SW480 (cell line): Measurements from ENCODE around the gene PCDH9.
"Not testable (repeated sequence)": the region's sequence is repeated elsewhere in the genome, so short reads cannot be mapped to it uniquely, and the experiment has no call there.

Experiments
- DNase-seq: peaks from one replicate; pipeline ENCODE4 v3.0.0-alpha.2; 2016; ENCODE audit warnings: low spot score

The PCDH9 gene

DNA sequence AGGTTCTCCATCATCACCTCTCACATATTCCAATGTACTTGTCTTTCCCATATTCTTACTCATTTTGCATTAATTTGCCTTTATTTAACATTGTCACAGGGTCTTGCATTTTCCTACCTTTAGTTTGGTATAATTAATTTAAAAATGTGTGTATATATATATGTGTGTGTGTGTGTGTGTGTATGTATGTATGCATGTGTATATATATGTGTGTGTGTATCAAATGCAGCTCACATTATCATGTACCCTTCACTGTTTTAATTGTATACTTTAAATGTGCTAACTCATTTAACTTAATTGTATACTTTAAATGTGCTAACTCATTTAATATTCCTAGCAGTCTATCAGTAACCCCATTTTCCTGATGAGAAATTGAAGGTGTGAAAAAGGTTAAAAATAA lies 104.5 kb downstream of the PCDH9 start:
- no peak for DNase-seq

DNA sequence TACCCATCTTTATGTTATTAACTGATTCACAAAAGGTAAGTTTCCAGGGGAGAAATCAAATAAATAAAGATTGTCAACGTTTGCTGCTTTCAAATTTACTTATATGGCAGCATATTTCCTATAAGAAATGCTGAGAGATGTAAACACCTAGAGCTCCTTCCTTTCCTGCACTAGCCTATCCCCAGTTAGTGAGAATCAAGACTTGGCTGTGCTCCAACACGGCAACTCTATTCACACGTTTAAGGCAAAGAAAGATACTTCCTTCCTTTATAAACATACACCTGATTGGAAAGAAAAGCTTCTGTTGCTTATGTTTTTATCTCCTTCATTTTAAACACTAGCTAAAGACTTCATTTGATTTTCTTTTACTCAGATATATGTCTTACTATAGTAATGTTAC lies 107.0 kb downstream of the PCDH9 start:
- DNase-seq, result no peak

DNA sequence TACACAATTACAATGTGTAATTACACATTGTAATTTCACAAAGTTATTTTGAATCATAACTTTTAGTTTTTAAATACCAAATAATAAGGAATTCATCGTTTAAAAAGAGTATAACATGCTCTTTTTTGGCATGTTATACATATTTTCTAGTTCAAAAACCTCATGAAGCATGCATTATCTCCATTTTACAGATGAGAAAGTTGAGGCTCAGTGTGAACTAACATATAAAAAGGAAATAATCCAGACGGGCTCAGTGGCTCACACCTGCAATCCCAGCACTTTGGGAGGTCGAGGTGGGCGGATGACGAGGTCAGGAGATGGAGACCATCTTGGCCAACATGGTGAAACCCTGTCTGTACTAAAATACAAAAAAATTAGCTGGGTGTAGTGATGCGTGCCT lies 107.9 kb downstream of the PCDH9 start:
- no peak for DNase-seq

DNA sequence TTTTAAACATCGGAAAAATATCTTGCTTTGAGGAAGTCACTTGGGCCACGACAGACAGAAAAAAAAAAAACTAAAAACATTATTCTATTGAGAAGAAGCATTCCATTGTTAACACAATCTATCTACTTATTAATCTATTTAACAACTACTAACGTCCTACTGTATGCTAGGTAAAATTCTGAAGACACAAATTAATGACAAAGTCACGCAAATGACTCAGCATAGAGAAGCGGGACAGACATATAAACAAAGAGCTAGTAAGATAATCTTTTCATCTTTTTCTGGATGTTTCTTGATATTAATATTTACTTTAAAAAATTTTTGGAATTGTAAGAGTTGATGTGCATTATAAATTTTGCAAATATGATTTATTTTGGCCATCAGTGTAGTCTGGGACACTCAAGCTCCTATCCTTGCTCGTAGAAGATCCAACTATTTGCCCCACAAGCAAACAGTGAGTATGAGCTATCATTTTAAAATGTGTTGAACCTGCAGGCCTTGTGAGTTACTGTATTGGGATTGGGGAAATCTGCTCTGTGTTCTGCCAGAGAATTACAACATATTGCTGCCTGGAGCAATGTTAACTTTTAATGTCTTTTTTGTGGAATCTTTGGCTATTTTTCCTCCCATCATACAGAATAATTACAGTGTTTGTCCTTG lies 109.1 kb downstream of the PCDH9 start:
- no peak for DNase-seq

DNA sequence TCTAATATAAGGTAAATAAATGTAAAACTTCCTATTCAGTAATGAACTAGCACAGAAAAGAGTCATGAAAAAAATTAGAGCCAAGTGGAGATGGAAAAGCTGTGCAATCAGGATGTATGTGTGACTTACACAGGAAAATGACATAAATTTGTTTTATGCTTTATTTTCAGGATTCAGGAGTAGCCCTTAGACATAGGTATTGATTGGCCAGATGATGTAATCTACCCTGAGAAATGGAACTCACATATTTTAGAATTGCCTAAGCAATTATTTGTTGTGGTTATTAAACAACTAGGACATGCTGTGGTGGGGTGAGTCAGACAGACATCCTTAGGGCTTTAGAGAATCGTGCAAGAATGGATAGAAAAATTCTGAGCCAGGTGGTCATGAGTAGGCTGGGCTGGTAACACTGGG lies 110.6 kb downstream of the PCDH9 start:
- peak; percentile 46 for DNase-seq

DNA sequence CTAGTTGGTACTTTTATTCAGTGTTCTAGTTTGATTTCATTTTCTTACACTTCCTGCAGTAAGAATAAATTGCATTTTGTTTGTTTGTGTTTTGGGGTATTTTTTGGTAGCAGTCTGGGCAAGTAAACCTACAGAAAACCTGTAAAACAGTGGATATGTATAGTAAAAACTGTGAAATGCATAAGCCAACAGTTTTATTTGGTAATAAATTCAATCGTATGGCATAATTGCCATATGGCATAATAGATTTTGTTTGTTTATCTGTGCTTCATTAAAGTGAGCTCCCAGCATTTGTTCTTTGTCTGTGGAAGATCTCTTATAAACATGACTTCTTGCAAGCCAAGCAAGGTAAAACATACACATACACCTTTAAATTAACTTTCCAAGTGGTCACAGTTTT lies 111.9 kb downstream of the PCDH9 start:
- no peak for DNase-seq

DNA sequence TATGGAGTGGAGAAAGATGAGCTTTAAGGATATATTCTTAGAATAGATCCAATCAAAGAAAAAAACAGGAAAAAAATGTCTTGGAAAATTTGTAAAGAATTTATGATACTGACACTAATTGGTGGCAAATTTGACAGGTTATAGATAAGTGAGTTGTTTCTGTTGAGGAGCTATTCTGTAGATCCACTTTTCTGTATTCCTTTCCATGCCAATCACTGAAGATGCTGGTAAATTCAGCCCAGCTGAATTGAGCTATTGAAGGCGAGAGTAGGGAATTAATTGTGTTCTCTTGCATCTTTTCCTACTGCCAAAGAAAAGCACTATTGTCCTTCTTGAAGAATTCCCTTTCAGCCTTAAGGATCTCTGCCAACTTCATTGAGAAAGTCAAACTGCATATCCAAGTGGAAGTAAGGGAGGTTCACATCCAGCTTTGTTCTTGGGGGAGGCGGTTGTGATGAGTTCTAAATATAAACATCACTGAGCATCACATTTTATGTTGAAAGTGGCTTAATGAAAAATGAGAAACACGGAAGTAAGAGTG lies 113.1 kb downstream of the PCDH9 start:
- DNase-seq, result no peak

DNA sequence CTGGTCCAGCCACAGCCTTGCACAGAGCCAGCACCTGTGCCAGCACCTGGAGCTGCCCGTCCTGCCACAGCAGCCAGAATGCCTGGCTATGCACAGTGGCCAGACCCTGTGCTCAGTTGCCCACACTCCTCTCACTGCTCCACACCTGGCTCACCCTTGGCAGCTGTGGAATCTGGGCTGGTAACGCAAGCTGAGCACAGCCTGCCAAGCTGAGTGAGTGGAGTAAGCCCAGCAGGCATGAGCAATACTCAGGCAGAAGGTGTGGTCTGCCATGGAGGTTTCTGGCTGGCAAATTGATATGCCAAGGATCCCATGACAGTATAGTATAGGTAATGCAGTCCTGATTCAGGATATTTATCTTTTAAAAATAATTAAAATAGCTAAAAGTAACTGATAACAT lies 122.2 kb downstream of the PCDH9 start:
- no peak for DNase-seq

DNA sequence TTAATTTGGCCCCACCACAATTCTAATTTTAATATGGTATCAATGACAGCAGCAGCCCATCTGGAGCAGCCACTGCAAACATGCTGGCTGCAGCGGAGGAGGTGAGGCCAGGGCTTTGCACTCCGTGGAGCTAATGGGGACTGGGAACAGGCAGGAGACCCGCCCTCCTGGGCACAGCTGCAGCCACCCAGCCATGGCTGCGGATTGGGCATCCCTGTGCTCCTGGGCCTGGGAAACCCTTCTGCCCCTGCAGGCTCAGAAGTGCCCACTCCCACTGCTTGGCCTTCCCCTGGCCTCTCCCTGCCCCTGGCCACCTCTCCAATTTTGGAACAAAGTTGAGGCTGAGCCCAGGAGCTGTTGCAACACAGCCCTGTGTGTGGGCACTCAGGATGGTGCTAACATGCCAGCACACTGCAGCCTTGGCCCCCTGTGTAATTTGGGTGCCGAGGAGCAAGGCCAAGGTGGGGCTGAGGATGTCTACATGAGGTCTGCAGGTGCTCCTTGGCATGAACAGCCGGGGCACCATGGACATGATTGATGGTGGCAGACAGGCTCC lies 123.6 kb downstream of the PCDH9 start:
- DNase-seq, result no peak

DNA sequence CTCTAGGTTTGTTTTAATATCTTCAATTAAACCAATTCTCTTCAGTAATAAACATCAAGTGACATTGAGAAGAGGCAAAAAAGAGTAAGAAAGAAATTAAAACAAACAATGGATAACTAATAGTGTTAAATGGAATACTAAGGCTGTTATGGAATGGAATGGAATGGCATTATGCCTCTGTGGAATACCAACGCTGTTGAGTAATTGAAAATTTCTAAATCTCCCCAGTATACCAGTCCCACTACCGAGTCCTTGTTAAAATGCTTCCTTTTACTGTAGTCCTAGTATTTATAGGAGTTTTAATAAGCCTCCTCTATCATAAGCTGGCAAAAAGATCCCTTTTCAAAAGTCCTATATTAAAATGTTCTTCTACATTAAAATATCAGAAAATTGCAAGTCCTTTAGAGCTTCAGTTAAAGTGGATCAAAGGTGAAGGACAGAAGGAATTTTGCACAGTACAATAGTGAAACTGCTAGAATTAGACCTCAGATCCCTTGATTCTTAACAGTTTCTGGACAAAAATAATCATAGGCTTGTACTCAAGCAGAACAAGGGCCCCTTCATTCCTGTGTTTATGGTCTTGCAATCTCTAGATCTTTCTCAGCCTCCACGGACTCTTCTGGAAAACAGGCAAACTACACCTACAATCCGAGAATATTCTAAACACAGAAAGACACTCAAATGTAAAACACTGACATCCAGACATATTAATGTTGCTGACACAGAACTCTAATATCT lies 128.2 kb downstream of the PCDH9 start:
- no peak for DNase-seq

DNA sequence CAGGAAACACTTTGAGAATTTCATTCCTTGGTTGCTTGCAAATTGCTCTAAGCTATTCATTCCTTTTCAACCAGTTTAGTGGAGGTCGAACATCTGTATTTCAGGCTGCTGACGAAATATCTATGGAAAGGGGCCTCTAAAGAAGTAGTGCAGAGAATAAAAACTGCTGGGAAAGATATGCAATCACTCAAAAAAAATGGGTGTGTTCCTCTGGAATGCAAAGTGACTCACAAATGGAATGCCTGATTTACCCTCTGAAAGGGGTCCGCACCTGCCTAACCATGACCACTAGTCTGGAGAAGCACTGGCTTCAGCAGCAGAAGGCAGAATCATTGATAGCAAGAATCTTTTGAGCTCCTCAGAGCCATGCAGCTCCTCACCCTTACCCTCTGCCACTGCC lies 129.4 kb downstream of the PCDH9 start:
- DNase-seq, result peak; percentile 49

DNA sequence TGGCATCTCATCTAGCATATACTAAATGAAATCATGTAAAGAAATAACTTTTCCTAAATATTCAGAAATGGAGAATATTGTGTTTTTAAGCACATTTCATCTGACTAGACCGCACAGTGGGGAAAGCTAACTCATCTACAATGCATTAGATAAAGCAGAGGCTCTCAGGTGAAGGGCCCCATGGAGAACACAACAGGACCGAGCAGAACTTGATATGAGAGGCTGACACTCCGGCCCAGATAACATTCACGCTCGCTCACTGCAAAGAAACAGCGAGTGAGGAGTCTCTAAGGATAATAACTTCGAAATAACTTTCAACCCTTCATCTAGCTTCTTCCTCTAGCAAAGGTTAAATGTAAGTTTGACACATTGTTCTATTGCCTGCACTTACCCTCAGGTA lies 130.6 kb downstream of the PCDH9 start:
- no peak for DNase-seq

DNA sequence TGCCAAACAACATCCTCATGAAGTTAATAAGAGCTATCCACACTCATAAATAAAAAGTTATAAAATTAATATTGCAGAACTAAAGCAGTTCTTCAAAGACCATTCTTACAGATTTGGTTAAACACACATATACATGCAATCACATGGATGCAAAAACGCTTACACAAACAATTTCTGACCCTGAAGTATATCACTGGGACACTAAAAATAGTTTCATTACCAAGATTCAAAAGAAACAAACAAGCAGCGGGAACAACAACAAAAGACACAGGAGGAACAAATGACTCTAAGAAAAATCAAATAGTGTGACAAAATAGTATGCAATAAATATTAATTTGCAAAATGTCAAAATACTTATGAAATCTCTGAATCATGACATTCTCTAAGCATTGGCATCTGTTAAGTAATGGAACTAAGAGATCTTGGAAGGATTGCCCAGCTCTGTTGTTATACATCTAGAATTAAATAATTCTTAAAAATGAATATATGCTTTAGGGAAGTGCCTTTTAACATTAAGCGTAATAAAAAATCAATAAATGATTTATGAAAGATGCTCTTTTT lies 132.2 kb downstream of the PCDH9 start:
- no peak for DNase-seq

DNA sequence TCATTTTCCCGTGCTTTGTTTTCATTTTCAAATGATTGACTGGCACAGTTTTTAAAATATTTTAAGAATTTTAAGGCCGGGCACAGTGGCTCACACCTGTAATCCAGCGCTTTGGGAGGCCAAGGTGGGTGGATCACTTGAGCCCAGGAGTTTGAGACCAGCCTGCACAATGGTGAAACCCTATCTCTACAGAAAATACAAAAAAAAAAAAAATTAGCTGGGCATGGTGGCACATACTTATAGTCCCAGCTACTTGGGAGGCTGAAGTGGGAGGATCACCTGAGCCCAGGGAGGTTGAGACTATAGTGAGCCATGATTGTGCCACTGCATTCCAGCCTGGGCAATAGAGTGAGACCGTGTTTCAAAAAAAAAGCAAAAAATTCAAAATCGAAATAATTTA lies 133.2 kb downstream of the PCDH9 start:
- DNase-seq, result not testable (repeated sequence)

DNA sequence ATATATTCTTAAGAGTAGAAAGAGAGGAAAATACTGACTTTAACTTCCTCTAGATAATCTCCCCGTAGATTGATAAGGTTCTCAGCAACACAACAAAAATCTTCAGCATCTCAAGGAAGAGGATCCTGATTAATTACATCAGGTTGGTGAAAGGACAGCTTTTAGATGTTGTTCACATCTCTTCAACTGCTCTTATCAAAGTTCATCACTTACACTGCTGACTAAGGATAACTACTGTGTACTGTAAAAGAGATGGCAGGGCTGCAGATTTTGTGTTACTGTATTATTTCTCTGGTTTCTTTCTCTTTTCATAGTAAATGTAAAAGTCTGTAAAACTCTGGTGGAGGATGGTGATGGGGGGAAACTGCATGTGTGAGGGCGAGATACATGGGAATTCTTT lies 133.7 kb downstream of the PCDH9 start:
- DNase-seq, result no peak

DNA sequence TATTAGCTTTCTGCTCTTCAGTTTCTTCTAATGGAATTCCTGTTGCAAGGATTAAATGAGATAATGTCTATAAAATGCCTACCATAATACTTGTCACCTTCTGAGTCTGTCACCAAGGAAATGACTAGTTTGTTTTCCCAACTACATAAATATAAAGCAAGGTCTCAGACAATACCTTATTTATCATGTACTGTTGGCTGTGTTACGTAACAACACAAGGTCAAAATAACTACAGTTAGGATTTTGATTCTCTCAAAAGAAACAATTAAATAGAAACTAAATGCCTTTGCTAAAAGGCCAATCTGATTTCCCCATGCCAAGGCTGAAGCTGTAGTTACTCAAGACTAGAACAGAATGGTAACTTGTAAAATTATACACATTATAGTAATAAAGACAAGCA lies 134.5 kb downstream of the PCDH9 start:
- no peak for DNase-seq

DNA sequence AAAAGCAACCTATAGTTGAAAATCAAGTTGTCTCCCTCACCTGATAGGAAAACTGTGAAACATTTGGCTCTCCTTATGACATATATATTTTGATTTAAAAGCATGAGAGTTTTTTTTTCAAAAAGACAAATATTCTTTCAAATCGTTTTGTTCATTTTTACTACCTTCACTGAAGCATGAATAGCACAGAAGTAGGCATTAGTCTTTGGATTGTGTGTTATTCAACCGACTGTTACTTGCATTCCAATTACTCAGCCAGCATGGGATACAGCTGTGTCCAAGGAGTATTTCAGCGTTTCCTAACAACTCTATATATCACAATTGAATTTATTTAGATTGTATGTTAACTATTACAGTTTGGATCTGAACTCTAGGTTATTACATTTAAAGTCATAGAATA lies 135.2 kb downstream of the PCDH9 start:
- no peak for DNase-seq

DNA sequence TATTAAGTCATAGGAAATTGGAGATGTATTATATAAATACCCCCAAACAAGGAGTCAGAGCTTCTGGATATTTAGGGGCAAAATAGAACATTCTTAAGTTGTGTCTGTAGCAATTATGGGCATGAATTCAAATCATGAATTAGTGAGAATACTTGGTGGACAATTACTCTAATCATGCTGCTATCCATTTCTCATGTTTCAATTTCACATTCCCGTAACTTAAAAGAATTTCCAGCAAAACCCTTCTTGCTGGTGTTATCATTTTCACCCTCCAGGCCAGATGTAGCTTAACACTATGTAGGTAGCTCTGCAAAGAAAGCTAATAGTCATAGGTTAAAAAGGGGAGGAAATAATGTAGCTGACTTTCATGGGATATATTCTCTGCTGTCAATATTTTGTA lies 136.1 kb downstream of the PCDH9 start:
- no peak for DNase-seq

DNA sequence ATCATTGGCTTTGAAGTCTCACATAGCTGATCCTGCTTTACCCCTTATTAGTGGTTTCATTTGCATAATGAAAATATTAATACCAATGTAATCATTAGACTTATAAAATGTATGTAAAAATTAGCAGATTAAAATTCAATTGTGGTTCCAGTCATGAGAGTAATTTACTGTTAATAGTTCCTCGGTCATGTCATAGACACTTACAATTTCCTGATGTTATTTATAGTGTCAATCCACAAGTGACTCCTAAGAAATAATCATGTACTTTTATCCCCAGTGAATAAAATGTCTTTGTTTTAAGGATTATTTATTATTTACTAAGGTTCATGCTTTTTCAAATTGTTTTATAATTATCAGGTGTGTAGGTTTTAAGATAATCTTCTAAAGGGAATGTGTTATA lies 138.5 kb downstream of the PCDH9 start:
- no peak for DNase-seq

DNA sequence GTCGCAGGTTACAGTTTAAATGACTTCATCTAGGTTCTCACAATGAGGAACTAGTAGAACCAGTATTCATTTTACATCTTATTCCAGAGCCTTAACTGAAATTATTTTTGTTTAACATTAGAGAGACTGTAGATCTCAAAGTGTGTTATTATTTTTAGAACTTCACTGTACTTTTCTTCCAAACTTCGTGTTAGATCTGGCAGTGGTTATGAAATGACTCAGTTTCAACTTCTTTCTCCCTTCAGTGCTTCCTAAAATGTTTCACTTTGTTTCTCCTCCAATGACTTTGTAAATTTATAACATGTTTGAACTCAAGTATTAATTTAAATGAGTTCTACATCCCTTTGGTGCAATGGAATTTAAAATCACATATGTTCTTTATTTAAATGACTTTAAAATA lies 139.3 kb downstream of the PCDH9 start:
- no peak for DNase-seq

DNA sequence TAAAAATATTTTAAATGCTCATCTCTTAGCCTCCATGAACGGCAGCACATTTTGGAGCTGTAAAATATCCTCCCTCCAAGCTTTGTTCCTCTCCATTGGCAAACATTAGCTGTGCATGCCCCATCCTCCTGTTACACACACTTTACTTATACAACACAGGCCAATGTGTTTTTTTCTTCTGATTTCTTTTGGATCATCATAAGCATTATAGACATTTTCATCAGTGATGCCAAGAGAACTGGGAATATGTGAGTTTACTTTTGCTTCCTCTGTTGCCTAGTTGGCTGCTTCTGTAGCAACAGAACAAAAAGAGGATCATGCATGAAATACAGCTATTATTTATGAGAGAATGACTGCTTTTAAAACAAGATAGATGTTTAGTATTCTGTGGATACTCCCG lies 142.6 kb downstream of the PCDH9 start:
- no peak for DNase-seq

DNA sequence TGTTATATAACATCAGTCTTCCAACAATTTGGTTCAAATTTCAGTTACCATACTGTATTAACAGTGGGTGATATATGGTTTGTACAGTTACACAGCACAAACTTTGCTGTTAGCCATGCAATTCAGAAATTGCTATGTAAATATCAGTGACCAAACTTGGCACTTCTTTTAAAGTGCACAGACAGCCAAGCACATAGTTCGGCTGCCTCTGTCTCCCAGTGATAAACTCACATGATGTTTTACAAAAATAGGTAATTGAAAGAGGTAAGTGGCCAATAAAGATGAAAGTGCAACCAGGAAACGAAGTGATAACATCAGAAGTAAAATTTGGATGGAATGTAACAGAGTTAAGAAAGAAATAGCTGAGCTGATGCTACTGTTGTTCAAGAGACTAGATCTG lies 143.9 kb downstream of the PCDH9 start:
- DNase-seq, result no peak

DNA sequence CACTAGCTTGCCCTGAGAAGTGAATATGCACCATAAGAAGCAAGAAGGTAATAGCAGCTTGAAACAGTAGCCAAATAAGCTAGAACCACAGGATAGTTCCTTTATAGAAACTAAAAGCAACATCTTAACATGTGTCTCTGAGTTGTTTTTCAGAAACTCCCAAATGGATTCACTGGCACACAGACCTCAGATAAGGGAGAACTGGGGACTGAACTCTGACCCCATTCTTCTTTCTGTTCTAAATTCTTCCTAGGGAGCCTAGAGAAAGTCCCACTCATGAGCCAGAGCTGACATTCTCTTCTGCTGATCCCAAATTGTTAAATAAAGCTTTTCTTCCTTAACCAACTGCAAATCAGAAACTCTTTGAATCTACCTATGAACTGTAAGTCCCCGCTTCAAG lies 146.1 kb downstream of the PCDH9 start:
- DNase-seq, result no peak
